Natural killer cell (primary cell): ENCODE data around the gene FADS6. TPM values are rescaled to one million over a fixed set of nuclear protein-coding genes. Genes with fewer than 3 reads are reported as not detected.

Experiments
- ATAC-seq, 3 donors: fragments of 150-1000 bp in 2 of 3; fragments of 200-7000 bp in 1 of 3; cut with Tn5 transposase; 1 replicate in 1 of 3; 2 replicates in 2 of 3; pipeline ENCODE4 v1.10.0; 2021; ENCODE audit warnings: mild to moderate bottlenecking in 2 of 3, moderate library complexity in 2 of 3
- DNase-seq, 2 donors: peaks; one replicate each; pipeline versions ENCODE4 v3.0.0 to v3.0.0-alpha.2; 2013 to 2021; ENCODE audit warnings: mixed read lengths in 1 of 2
- H3K27ac ChIP-seq: one replicate; pipeline ENCODE4 v1.5.1; 2013; ENCODE audit warnings: mild to moderate bottlenecking, low read length
- H3K27me3 ChIP-seq: one replicate; pipeline ENCODE4 v1.6.1; 2013; ENCODE audit warnings: low read length; ENCODE audit not compliant: control insufficient read depth, insufficient read depth
- H3K36me3 ChIP-seq: one replicate; pipeline ENCODE4 v1.6.1; 2013; ENCODE audit warnings: low read length; ENCODE audit not compliant: control insufficient read depth, insufficient read depth
- H3K4me1 ChIP-seq: one replicate; pipeline ENCODE4 v1.6.1; 2013; ENCODE audit warnings: low read length; ENCODE audit not compliant: control insufficient read depth, insufficient read depth
- H3K4me3 ChIP-seq: one replicate; pipeline ENCODE4 v1.5.1; 2013; ENCODE audit warnings: low read length
- H3K9me3 ChIP-seq: one replicate; pipeline ENCODE4 v1.6.1; 2013; ENCODE audit warnings: low read length; ENCODE audit not compliant: control insufficient read depth, insufficient read depth
- H3K27ac Mint-ChIP-seq, 2 donors: one replicate each; pipeline ENCODE4 v1.8.0; 2022; ENCODE audit warnings: mild to moderate bottlenecking in 2 of 2, mixed read lengths in 2 of 2, moderate library complexity in 1 of 2
- H3K27me3 Mint-ChIP-seq, 2 donors: one replicate each; pipeline ENCODE4 v1.8.0; 2022; ENCODE audit warnings: low read depth in 2 of 2, mixed read lengths in 2 of 2
- H3K36me3 Mint-ChIP-seq: one replicate; pipeline ENCODE4 v1.8.0; 2022; ENCODE audit warnings: mixed read lengths
- H3K4me1 Mint-ChIP-seq, 2 donors: one replicate each; pipeline ENCODE4 v1.8.0; 2022; ENCODE audit warnings: mixed read lengths in 2 of 2
- H3K4me3 Mint-ChIP-seq: one replicate; pipeline ENCODE4 v1.8.0; 2022; ENCODE audit warnings: mild to moderate bottlenecking, moderate library complexity, mixed read lengths
- H3K9me3 Mint-ChIP-seq, 2 donors: one replicate each; pipeline ENCODE4 v1.8.0; 2022; ENCODE audit warnings: mixed read lengths in 2 of 2
- CTCF ChIP-seq: fragments of 200-600 bp; IDR thresholded peaks from one replicate; pipeline ENCODE4 v1.8.0; 2022; ENCODE audit warnings: antibody characterized with exemption
- WGBS: methylation state at CpG from one replicate; pipeline ENCODE4 v1.1.7; 2013; ENCODE audit warnings: missing lambda C conversion rate; ENCODE audit not compliant: insufficient coverage; 5-methylcytosine and 5-hydroxymethylcytosine counted together
- intact Hi-C: fragments of 100-400 bp; cut with micrococcal nuclease; formaldehyde crosslinking; loops from one replicate; pipeline ENCODE4 v1.14.2; 2022
- total RNA-seq, 4 donors: library from RNA; stranded (reverse); fragments of 120-200 nt in 1 of 4; gene quantifications; one replicate each; pipeline versions ENCODE4 v1.2.3 to v1.2.4, GENCODE V29; 2013 to 2022

The FADS6 gene
- total RNA-seq, 3 donors from 2014 or later (not counting 1 experiment from before 2014, with no cell fraction given), result not detected

- no peak for DNase-seq
- WGBS, result 92% methylated on average over 9 of the region's 9 CpGs
- H3K36me3 Mint-ChIP-seq, result no peaks in the 10 kb centered on the region
- Histone ChIP-seq H3K36me3 (peaks cover 11% of the 10 kb centered on the region), H3K27ac (no peak overlapping the region), H3K4me3 (no peak overlapping the region), H3K4me1 (peaks cover 19% of the 10 kb centered on the region), H3K9me3 (no peaks in the 10 kb centered on the region), H3K27me3 (no peaks in the 10 kb centered on the region)
- no peak for TF ChIP-seq CTCF
- no peaks in the 10 kb centered on the region for H3K9me3 Mint-ChIP-seq
- H3K4me1 Mint-ChIP-seq, result peaks cover 0 to 10% of the 10 kb centered on the region in 2 donors
- intact Hi-C loops, result no loop called here
- no peak overlapping the region for H3K27ac Mint-ChIP-seq
- H3K27me3 Mint-ChIP-seq, result no peaks in the 10 kb centered on the region
- no peak overlapping the region for H3K4me3 Mint-ChIP-seq
- ATAC-seq, result no peak
These were observed 61.0 kb downstream of the FADS6 start for GRCh38 chr17:74832421-74832820.

GRCh38 chr17:74831444-74832146 is 61.8 kb downstream of the FADS6 start:
- H3K36me3 ChIP-seq, result peaks cover 9% of the 10 kb centered on the region
- H3K27ac ChIP-seq, result no peak overlapping the region

DNA sequence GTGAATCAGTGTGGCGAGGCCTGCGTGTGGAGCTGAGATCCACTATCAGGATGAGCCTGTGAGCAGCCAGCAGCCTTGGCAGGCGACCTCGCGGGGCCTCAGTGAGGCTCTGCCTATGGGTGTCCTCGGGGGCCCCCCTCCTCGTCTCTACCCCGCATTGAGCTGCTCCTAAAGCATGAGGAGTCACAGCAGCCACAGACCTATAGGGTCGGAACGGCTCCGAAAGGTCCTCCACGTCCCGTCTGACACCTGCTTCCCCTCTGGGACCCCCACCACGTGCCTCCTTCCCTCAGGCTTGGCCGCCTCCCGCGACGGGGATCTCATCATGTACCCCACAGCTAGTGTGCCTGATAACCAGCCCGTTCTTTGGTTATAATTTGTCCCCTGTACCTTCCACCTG is 62.6 kb downstream of the FADS6 start:
- H3K36me3 Mint-ChIP-seq, result no peaks in the 10 kb centered on the region
- peaks cover 12% of the 10 kb centered on the region for H3K36me3 ChIP-seq
- H3K27ac Mint-ChIP-seq, result no peak overlapping the region
- no peaks in the 10 kb centered on the region for H3K9me3 Mint-ChIP-seq
- H3K9me3 ChIP-seq, result no peaks in the 10 kb centered on the region
- H3K4me3 ChIP-seq, result no peak overlapping the region
- WGBS, result 94% methylated on average over 19 of the region's 19 CpGs
- no peaks in the 10 kb centered on the region for H3K27me3 Mint-ChIP-seq
- no peak for TF ChIP-seq CTCF
- H3K4me1 ChIP-seq, result peaks cover 19% of the 10 kb centered on the region
- no peaks in the 10 kb centered on the region for H3K27me3 ChIP-seq
- H3K4me1 Mint-ChIP-seq, result peaks cover 0 to 10% of the 10 kb centered on the region in 2 donors
- no peak for ATAC-seq
- H3K27ac ChIP-seq, result no peak overlapping the region
- intact Hi-C loops, result no loop called here
- DNase-seq, result no peak
- no peak overlapping the region for H3K4me3 Mint-ChIP-seq

More at GRCh38 chr17:74831444-74832146, 61.8 kb downstream of the FADS6 start:
- Histone ChIP-seq H3K27me3 (no peaks in the 10 kb centered on the region), H3K4me3 (no peak overlapping the region), H3K9me3 (no peaks in the 10 kb centered on the region), H3K4me1 (peaks cover 19% of the 10 kb centered on the region)
- Mint-ChIP-seq H3K36me3 (no peaks in the 10 kb centered on the region), H3K9me3 (no peaks in the 10 kb centered on the region), H3K4me3 (no peak overlapping the region), H3K27me3 (no peaks in the 10 kb centered on the region), H3K27ac (no peak overlapping the region), H3K4me1 (peaks cover 0 to 10% of the 10 kb centered on the region in 2 donors)
- TF ChIP-seq CTCF, result no peak
- whole genome bisulfite sequencing, result 91% methylated on average over 21 of the region's 22 CpGs
- ATAC-seq (no peak), DNase-seq (no peak)
- intact Hi-C loops, result no loop called here

DNA sequence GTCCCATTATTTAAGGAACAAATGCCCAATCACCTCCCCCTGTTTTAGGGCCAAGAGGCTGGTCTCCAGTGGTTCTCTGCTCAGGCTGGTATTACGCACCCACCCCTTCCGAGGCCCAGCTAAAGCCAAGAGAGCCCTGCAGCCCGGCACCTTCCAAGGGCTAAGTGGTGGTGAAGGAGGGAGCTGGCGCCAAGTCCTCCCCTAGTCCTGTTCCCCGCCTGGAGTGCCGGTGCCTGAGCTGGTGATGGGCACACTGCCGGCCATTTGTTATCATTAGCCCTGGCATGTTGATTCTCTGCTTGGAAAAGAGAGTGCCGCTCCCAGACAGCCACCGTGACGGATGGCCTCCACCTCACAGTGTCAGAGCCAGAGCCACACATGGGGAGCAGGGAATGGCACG is 65.6 kb downstream of the FADS6 start:
- no peaks in the 10 kb centered on the region for H3K27me3 Mint-ChIP-seq
- Histone ChIP-seq H3K9me3 (no peaks in the 10 kb centered on the region), H3K36me3 (peaks cover 24% of the 10 kb centered on the region), H3K27ac (no peak overlapping the region), H3K27me3 (no peaks in the 10 kb centered on the region), H3K4me3 (no peak overlapping the region), H3K4me1 (peaks cover 2% of the 10 kb centered on the region)
- H3K27ac Mint-ChIP-seq, result no peak overlapping the region
- ATAC-seq (no peak), DNase-seq (no peak)
- no peak overlapping the region for H3K4me3 Mint-ChIP-seq
- H3K9me3 Mint-ChIP-seq, result no peaks in the 10 kb centered on the region
- intact Hi-C loops, result no loop called here
- 97% methylated on average over 11 of the region's 11 CpGs for WGBS
- no peaks in the 10 kb centered on the region for H3K36me3 Mint-ChIP-seq
- no peak for TF ChIP-seq CTCF
- peaks cover 0 to 4% of the 10 kb centered on the region in 2 donors for H3K4me1 Mint-ChIP-seq
